OCI-LY1 (cell line): ENCODE results near the gene TEAD1.

Experiments used
- H2AFZ ChIP-seq: fragments of 200-600 bp; sonication (generic), shearing (Covaris generic); 2 replicates; pipeline ENCODE4 v1.6.0; 2014; ENCODE audit warnings: antibody characterized with exemption, mild to moderate bottlenecking, low read length
- H3F3A ChIP-seq: fragments of 200-600 bp; sonication (generic), shearing (Covaris generic); 2 replicates; pipeline ENCODE4 v1.6.0; 2014; ENCODE audit warnings: mild to moderate bottlenecking, antibody characterized with exemption, low read length, moderate library complexity; ENCODE audit not compliant: insufficient read depth
- H3K27ac ChIP-seq: fragments of 200-600 bp; sonication (generic); 2 replicates; pipeline ENCODE4 v1.5.1; 2014; ENCODE audit warnings: low read length, mixed run types, mild to moderate bottlenecking, low read depth; ENCODE audit not compliant: poor library complexity, severe bottlenecking
- H3K27me3 ChIP-seq: fragments of 200-600 bp; sonication (generic); 2 replicates; pipeline ENCODE4 v1.6.0; 2014; ENCODE audit warnings: antibody characterized with exemption, mild to moderate bottlenecking, low read length, moderate library complexity; ENCODE audit not compliant: insufficient read depth
- H3K36me3 ChIP-seq: fragments of 200-600 bp; sonication (generic); 2 replicates; pipeline ENCODE4 v1.6.1; 2014; ENCODE audit warnings: mild to moderate bottlenecking, antibody characterized with exemption, low read length, moderate library complexity, mixed read lengths; ENCODE audit not compliant: insufficient read depth
- H3K4me1 ChIP-seq: fragments of 200-600 bp; sonication (generic); 2 replicates; pipeline ENCODE4 v1.5.1; 2014; ENCODE audit warnings: mild to moderate bottlenecking, low read length, moderate library complexity; ENCODE audit not compliant: insufficient read depth, severe bottlenecking
- H3K4me2 ChIP-seq: fragments of 200-600 bp; sonication (generic), shearing (Covaris generic); 2 replicates; pipeline ENCODE4 v1.6.1; 2014; ENCODE audit warnings: low read length
- H3K4me3 ChIP-seq: fragments of 200-600 bp; sonication (generic); 2 replicates; pipeline ENCODE4 v1.5.1; 2014; ENCODE audit warnings: low read length, low read depth, mild to moderate bottlenecking, mixed read lengths; ENCODE audit not compliant: poor library complexity, severe bottlenecking
- H3K79me2 ChIP-seq: fragments of 200-600 bp; shearing (Covaris generic); 2 replicates; pipeline ENCODE4 v1.6.1; 2016; ENCODE audit warnings: mixed run types, low read length, mixed read lengths; ENCODE audit not compliant: insufficient read depth
- H3K9ac ChIP-seq: fragments of 200-600 bp; sonication (generic), shearing (Covaris generic); 2 replicates; pipeline ENCODE4 v1.6.1; 2014; ENCODE audit warnings: mild to moderate bottlenecking, low read length, mixed read lengths
- H3K9me2 ChIP-seq: fragments of 200-600 bp; sonication (generic), shearing (Covaris generic); 2 replicates; pipeline ENCODE4 v1.6.1; 2014; ENCODE audit warnings: low read depth, mild to moderate bottlenecking, low read length, mixed read lengths
- H3K9me3 ChIP-seq: fragments of 200-600 bp; shearing (Covaris generic); 2 replicates; pipeline ENCODE4 v1.6.1; 2014; ENCODE audit warnings: low read length, mixed read lengths
- H4K20me1 ChIP-seq: fragments of 200-600 bp; sonication (generic), shearing (Covaris generic); 2 replicates; pipeline ENCODE4 v1.6.0; 2016; ENCODE audit warnings: mild to moderate bottlenecking, low read length; ENCODE audit not compliant: insufficient read depth
- CTCF ChIP-seq: fragments of 200-600 bp; sonication (generic), shearing (Covaris generic); IDR thresholded peaks from 2 replicates; pipeline ENCODE4 v1.5.1; 2017; ENCODE audit warnings: mild to moderate bottlenecking, antibody characterized with exemption, low read length, moderate library complexity, mixed read lengths
- EZH2 ChIP-seq: fragments of 200-600 bp; sonication (generic), shearing (Covaris generic); IDR thresholded peaks from 2 replicates; pipeline ENCODE4 v1.8.0; 2017; ENCODE audit warnings: borderline replicate concordance, mixed run types, mild to moderate bottlenecking, antibody characterized with exemption, low read length, moderate library complexity, mixed read lengths

TEAD1 gene

GRCh38 chr11:12918667-12919066 is 244.4 kb downstream of the TEAD1 start:
- H4K20me1 ChIP-seq = no peaks in the 10 kb centered on the region
- H3K36me3 ChIP-seq = no peaks in the 10 kb centered on the region
- H3K4me3 ChIP-seq = no peak overlapping the region
- no peaks in the 10 kb centered on the region for H3F3A ChIP-seq
- H3K4me1 ChIP-seq = no peaks in the 10 kb centered on the region
- H3K27ac ChIP-seq = no peak overlapping the region
- no peaks in the 10 kb centered on the region for H3K9me3 ChIP-seq
- H3K27me3 ChIP-seq = no peaks in the 10 kb centered on the region
- H3K4me2 ChIP-seq = no peak overlapping the region
- H3K9ac ChIP-seq = no peak overlapping the region
- TF ChIP-seq EZH2 (no peak), CTCF (no peak)
- H3K79me2 ChIP-seq = no peaks in the 10 kb centered on the region
- H2AFZ ChIP-seq = no peak overlapping the region
- H3K9me2 ChIP-seq = no peaks in the 10 kb centered on the region

- H4K20me1 ChIP-seq = no peaks in the 10 kb centered on the region
- no peak overlapping the region for H2AFZ ChIP-seq
- TF ChIP-seq EZH2 = no peak
Observed at GRCh38 chr11:12922418-12922817, 248.2 kb downstream of the TEAD1 start.

GRCh38 chr11:12922980-12923507 is 248.8 kb downstream of the TEAD1 start:
- no peak overlapping the region for H3K4me3 ChIP-seq
- H3F3A ChIP-seq = no peaks in the 10 kb centered on the region
- no peak overlapping the region for H2AFZ ChIP-seq
- H3K4me1 ChIP-seq = no peaks in the 10 kb centered on the region
- no peaks in the 10 kb centered on the region for H3K9me3 ChIP-seq
- no peaks in the 10 kb centered on the region for H3K27me3 ChIP-seq
- H3K36me3 ChIP-seq = no peaks in the 10 kb centered on the region
- no peaks in the 10 kb centered on the region for H4K20me1 ChIP-seq
- no peak overlapping the region for H3K27ac ChIP-seq
- H3K4me2 ChIP-seq = no peak overlapping the region
- no peak for TF ChIP-seq EZH2
- no peak for TF ChIP-seq CTCF
- H3K9ac ChIP-seq = no peak overlapping the region
- H3K79me2 ChIP-seq = no peaks in the 10 kb centered on the region
- no peaks in the 10 kb centered on the region for H3K9me2 ChIP-seq

More at GRCh38 chr11:12922418-12922817, 248.2 kb downstream of the TEAD1 start:
- no peaks in the 10 kb centered on the region for H3K9me3 ChIP-seq
- H3K9ac ChIP-seq = no peak overlapping the region
- H3K4me2 ChIP-seq = no peak overlapping the region
- H3K4me3 ChIP-seq = no peak overlapping the region
- H3K27me3 ChIP-seq = no peaks in the 10 kb centered on the region
- H3K9me2 ChIP-seq = no peaks in the 10 kb centered on the region
- H3F3A ChIP-seq = no peaks in the 10 kb centered on the region
- H3K4me1 ChIP-seq = no peaks in the 10 kb centered on the region
- H3K79me2 ChIP-seq = no peaks in the 10 kb centered on the region
- H3K27ac ChIP-seq = no peak overlapping the region
- no peaks in the 10 kb centered on the region for H3K36me3 ChIP-seq

GRCh38 chr11:12924650-12925049 is 250.4 kb downstream of the TEAD1 start:
- Histone ChIP-seq H3K4me2 (no peak overlapping the region), H3K79me2 (no peaks in the 10 kb centered on the region), H3K4me3 (no peak overlapping the region), H3K9me2 (no peaks in the 10 kb centered on the region), H3K9me3 (no peaks in the 10 kb centered on the region), H3K4me1 (no peaks in the 10 kb centered on the region), H3K27me3 (no peaks in the 10 kb centered on the region), H3F3A (no peaks in the 10 kb centered on the region), H4K20me1 (no peaks in the 10 kb centered on the region), H3K27ac (no peak overlapping the region), H3K9ac (no peak overlapping the region), H3K36me3 (no peaks in the 10 kb centered on the region), H2AFZ (no peak overlapping the region)
- no peak for TF ChIP-seq EZH2
- TF ChIP-seq CTCF = no peak
